NCI-H1048 (cell line): Measurements from ENCODE around the gene SMIM33.
A peak's percentile ranks its signal among the peaks of the same experiment; 100 is the strongest.
"Not testable (repeated sequence)": the region's sequence is repeated elsewhere in the genome, so short reads cannot be mapped to it uniquely, and the experiment has no call there.

Experiments
- DNase-seq: peaks from one replicate; lab custom pipeline; 2025; lab: John Stamatoyannopoulos, UW

SMIM33 gene

GRCh38 chr5:139482050-139482889 is 11.5 kb downstream of the SMIM33 start, which contains the start of gene STING1:
Gene STING1 (minus strand): TSS chr5:139482758. CDS start chr5:139481704, 1,054 bp downstream.
- peak; percentile 76 for DNase-seq

GRCh38 chr5:139482890-139483208 is 12.0 kb downstream of the SMIM33 start:
- not testable (repeated sequence) for DNase-seq

- no peak for DNase-seq
Observed at GRCh38 chr5:139486201-139486600, 15.4 kb downstream of the SMIM33 start.

- no peak for DNase-seq
Observed at GRCh38 chr5:139488260-139488659, 17.5 kb downstream of the SMIM33 start.

- no peak for DNase-seq
Observed at GRCh38 chr5:139492700-139493192, 21.9 kb downstream of the SMIM33 start.

GRCh38 chr5:139494256-139494655 is 23.5 kb downstream of the SMIM33 start:
- DNase-seq: no peak

GRCh38 chr5:139494832-139495231 is 24.0 kb downstream of the SMIM33 start:
- DNase-seq: no peak

GRCh38 chr5:139495638-139496435 is 25.0 kb downstream of the SMIM33 start:
- DNase-seq: no peak

GRCh38 chr5:139501381-139501780 is 30.6 kb downstream of the SMIM33 start:
- no peak for DNase-seq

- DNase-seq: not testable (repeated sequence)
Observed at GRCh38 chr5:139503036-139503817, 32.4 kb downstream of the SMIM33 start.

GRCh38 chr5:139503879-139504278 is 33.1 kb downstream of the SMIM33 start:
- not testable (repeated sequence) for DNase-seq

GRCh38 chr5:139504722-139505121 is 33.9 kb downstream of the SMIM33 start:
- not testable (repeated sequence) for DNase-seq

- no peak for DNase-seq
Observed at GRCh38 chr5:139512786-139513390, 42.1 kb downstream of the SMIM33 start.

- DNase-seq: not testable (repeated sequence)
Observed at GRCh38 chr5:139513434-139513833, 42.6 kb downstream of the SMIM33 start.

- DNase-seq: no peak
Observed at GRCh38 chr5:139513852-139514485, 43.2 kb downstream of the SMIM33 start.

GRCh38 chr5:139514486-139514856 is 43.7 kb downstream of the SMIM33 start:
- DNase-seq: no peak

- no peak for DNase-seq
Observed at GRCh38 chr5:139517683-139518564, 47.1 kb downstream of the SMIM33 start.
